C4-2B (cell line): Measurements from ENCODE around the gene IQSEC1.

ENCODE experiments used
- ZFX ChIP-seq: fragments of 450-650 bp; IDR thresholded peaks from 2 replicates; pipeline ENCODE4 v1.6.1; 2017
- TF ChIP-seq, protein P1 (sequence below): fragments of 450-650 bp; conservative IDR thresholded peaks from 2 replicates; pipeline ENCODE4 v1.5.1; 2017; ENCODE audit warnings: mild to moderate bottlenecking

DNA sequence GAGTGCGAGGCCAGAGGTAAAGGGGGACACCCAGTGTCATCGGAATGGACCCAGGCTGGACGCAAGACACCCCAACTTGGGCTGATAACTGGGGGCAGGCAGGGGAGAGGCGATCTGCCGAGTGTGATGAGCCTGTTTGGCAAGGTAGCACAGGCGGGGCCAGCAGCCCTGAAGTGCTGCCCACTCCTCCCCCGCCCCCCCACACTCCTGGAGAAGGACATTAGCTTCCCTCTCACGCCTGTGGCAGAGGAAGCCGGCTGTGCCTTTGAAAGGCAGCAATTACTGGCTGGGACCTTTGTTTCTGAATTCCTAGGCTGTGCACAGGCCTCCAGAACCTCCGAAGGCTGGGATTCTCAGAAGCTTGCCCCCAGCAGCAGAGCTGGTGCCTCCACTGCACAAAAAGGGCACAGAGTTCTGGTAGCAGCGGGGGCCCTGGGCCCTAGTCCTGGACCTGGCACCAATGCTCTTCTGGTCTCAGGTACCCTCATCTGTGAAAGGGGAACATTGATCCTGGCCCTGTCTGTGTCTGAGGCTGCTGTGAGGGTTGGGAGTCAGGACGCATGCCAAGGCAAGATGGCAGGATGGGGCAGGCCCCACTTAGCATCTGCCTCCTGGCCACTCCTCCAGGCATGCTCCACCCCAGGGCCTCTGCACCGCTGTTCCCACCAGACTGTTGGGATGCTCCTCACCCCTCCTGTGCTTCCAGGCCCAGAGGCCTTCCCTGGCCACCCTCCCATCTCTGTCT, 28.6 kb downstream of the IQSEC1 start:
- TF ChIP-seq, protein P1, sequence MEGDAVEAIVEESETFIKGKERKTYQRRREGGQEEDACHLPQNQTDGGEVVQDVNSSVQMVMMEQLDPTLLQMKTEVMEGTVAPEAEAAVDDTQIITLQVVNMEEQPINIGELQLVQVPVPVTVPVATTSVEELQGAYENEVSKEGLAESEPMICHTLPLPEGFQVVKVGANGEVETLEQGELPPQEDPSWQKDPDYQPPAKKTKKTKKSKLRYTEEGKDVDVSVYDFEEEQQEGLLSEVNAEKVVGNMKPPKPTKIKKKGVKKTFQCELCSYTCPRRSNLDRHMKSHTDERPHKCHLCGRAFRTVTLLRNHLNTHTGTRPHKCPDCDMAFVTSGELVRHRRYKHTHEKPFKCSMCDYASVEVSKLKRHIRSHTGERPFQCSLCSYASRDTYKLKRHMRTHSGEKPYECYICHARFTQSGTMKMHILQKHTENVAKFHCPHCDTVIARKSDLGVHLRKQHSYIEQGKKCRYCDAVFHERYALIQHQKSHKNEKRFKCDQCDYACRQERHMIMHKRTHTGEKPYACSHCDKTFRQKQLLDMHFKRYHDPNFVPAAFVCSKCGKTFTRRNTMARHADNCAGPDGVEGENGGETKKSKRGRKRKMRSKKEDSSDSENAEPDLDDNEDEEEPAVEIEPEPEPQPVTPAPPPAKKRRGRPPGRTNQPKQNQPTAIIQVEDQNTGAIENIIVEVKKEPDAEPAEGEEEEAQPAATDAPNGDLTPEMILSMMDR, result no peak
- TF ChIP-seq ZFX, result no peak
